Measurements from ENCODE around the gene FAM107A.
A peak's percentile ranks its signal among the peaks of the same experiment; 100 is the strongest.

The FAM107A gene

GRCh38 chr3:58539626-58540025 is 37.6 kb downstream of the FAM107A start:
- no peak for TF ChIP-seq CTCF (IDR thresholded peaks at IDR 0.05)
- Histone ChIP-seq H3K27me3 (ENCODE audit: control insufficient read depth, insufficient read depth, low read length) (no peaks in the 10 kb centered on the region), H3K9ac (no peak overlapping the region), H3K4me3 (ENCODE audit: low read depth, low read length) (no peak overlapping the region), H2AFZ (no peak overlapping the region), H3K36me3 (ENCODE audit: control insufficient read depth, insufficient read depth, low read length) (no peaks in the 10 kb centered on the region), H3K4me2 (ENCODE audit: low read length) (no peak overlapping the region), H3K9me3 (ENCODE audit: control insufficient read depth, low read length) (no peaks in the 10 kb centered on the region), H3K79me2 (peaks cover 3% of the 10 kb centered on the region), H3K27ac (no peak overlapping the region), H3K4me1 (peaks cover 23% of the 10 kb centered on the region)

- H3K9ac ChIP-seq: no peak overlapping the region
- H3K27me3 ChIP-seq (ENCODE audit: control insufficient read depth, insufficient read depth, low read length): no peaks in the 10 kb centered on the region
- H3K4me3 ChIP-seq (ENCODE audit: low read depth, low read length): no peak overlapping the region
- TF ChIP-seq CTCF (IDR thresholded peaks at IDR 0.05): no peak
- H3K4me1 ChIP-seq: peaks cover 26% of the 10 kb centered on the region
- H3K4me2 ChIP-seq (ENCODE audit: low read length): no peak overlapping the region
- H2AFZ ChIP-seq: peak overlapping the region; percentile 97
- no peaks in the 10 kb centered on the region for H3K9me3 ChIP-seq (ENCODE audit: control insufficient read depth, low read length)
- H3K79me2 ChIP-seq: peaks cover 3% of the 10 kb centered on the region
- H3K36me3 ChIP-seq (ENCODE audit: control insufficient read depth, insufficient read depth, low read length): no peaks in the 10 kb centered on the region
- H3K27ac ChIP-seq: peak overlapping the region; percentile 88
These were observed 39.5 kb downstream of the FAM107A start for GRCh38 chr3:58537412-58538301.

DNA sequence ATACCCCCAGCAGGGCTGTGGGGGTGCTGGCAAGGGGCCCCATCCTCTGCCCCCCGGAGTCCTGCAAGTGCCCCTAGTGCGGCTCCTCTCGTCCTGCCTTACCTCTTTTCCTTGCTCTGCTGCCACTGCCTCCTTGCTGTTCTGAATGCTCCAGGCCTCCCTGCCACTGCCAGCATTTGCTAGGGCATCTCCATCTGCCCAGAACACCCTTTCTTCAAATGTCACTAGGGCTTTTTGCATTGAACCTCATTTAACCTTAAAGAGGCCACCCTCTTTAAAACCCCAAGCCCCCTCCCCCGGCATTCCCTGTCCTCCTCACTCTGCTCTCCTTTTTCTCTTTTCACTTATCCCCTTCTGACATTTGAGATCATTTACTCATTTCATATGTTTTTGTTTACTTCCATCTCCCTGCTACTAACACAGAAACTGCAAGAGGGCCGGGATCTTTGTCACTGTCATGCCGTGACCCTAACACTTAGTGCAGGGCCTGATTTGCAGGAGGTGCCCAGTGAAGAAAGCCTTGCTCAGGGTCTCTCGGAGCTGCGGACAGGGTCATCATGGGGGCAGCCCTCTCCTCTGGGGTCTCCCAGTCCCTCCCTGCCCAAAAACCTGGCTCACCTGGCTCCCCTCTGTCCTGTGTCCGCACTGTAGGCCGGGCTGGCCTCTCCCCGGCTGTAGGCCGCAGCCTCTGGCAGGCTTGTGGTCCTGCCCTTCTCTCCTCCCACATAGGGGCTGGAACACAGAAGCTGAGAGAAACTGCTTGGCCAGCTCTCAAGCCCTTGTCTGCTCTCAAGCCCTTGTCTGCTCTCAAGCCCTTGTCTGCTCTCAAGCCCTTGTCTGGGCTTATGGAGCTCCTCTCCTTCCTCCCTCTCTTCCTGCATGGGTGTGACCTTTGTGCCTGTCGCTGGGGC is 40.4 kb downstream of the FAM107A start, which contains the start of gene ACOX2:
ACOX2 (minus strand) TSS at position 690 of the 911 bp plus-strand sequence. CDS start 2,084 bp downstream, outside the sequence.
- Histone ChIP-seq H3K36me3 (ENCODE audit: control insufficient read depth, insufficient read depth, low read length) (no peaks in the 10 kb centered on the region), H3K79me2 (peaks cover 3% of the 10 kb centered on the region), H2AFZ (peak within 1 kb of the TSS; percentile 97), H3K9ac (peak within 1 kb of the TSS; percentile 69), H3K27me3 (ENCODE audit: control insufficient read depth, insufficient read depth, low read length) (no peaks in the 10 kb centered on the region), H3K4me3 (ENCODE audit: low read depth, low read length) (no peak within 1 kb of the TSS), H3K9me3 (ENCODE audit: control insufficient read depth, low read length) (no peaks in the 10 kb centered on the region), H3K4me1 (peaks cover 26% of the 10 kb centered on the region), H3K4me2 (ENCODE audit: low read length) (peak within 1 kb of the TSS; percentile 60), H3K27ac (peak within 1 kb of the TSS; percentile 88)
- TF ChIP-seq CTCF (IDR thresholded peaks at IDR 0.05): no peak

- H3K36me3 ChIP-seq (ENCODE audit: control insufficient read depth, insufficient read depth, low read length): no peaks in the 10 kb centered on the region
- no peak overlapping the region for H3K4me3 ChIP-seq (ENCODE audit: low read depth, low read length)
- peak overlapping the region; percentile 88 for H3K27ac ChIP-seq
- peak overlapping the region; percentile 60 for H3K4me2 ChIP-seq (ENCODE audit: low read length)
- peaks cover 3% of the 10 kb centered on the region for H3K79me2 ChIP-seq
- H3K9me3 ChIP-seq (ENCODE audit: control insufficient read depth, low read length): no peaks in the 10 kb centered on the region
- peak overlapping the region; percentile 97 for H2AFZ ChIP-seq
- H3K4me1 ChIP-seq: peaks cover 26% of the 10 kb centered on the region
- H3K27me3 ChIP-seq (ENCODE audit: control insufficient read depth, insufficient read depth, low read length): no peaks in the 10 kb centered on the region
- no peak for TF ChIP-seq CTCF (IDR thresholded peaks at IDR 0.05)
- H3K9ac ChIP-seq: peak overlapping the region; percentile 69
These were observed 41.4 kb downstream of the FAM107A start for GRCh38 chr3:58535531-58536500.

Measured in parathyroid adenoma (tissue), 2 donors.